Activated CD8-positive, alpha-beta memory T cell treated with anti-CD3 and anti-CD28 coated beads, Interleukin-2, amount 50 U/mL, for 1 hour (primary cell): ENCODE measurements around the gene ARFGAP2.
"Not testable (repeated sequence)": the region's sequence is repeated elsewhere in the genome, so short reads cannot be mapped to it uniquely, and the experiment has no call there.

Experiments
- DNase-seq: peaks from one replicate; pipeline ENCODE4 v3.0.0-alpha.2; 2020; ENCODE audit errors: extremely low read depth

The ARFGAP2 gene

DNA sequence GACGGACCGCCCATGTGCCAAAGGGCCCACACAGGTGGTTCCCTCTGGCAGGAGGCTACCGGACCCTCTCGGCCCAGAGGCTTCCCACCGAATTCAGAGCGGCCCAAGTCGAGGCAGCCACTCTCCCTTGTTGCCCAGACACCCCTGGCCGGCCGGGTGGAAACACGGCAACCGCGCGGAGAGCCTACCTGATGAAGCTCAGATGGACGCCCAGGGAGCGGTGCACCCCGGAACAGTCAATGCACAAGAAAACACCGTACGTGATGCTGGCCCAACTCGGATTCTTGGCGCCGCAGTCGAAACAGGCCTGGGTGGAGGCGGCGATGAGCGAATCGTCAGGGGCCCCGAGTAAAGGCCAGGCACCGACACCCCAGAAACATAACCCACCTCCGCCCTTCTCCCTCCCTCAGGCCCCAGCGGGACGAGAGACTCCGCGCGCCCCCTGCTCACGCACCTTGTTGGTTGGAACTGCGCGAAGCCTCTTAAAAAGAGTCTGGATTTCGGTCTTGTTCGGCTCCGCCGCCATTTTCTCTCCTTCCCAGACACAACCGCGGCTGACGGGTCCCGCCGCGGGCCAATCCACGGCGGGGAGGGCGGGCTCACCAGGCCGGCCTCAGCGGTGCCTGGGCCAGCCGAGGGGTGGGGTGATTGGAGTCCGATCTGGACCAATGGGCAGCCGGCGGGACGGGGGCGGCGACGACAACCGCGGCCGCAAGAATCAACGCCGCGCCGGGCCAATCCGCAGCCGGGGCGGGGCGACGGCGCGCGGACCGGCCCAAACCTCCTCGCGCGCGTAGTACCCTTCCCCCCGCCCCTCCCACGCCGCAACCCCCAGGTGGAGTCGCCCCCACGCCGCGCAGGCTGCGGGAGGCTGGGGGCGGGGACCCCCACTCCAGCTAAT is at the start of gene ARFGAP2:
ARFGAP2 (minus strand) TSS at position 552 of the 901 bp plus-strand sequence; CDS start at position 526, 26 bp downstream.
- peak; percentile 83 for DNase-seq

DNA sequence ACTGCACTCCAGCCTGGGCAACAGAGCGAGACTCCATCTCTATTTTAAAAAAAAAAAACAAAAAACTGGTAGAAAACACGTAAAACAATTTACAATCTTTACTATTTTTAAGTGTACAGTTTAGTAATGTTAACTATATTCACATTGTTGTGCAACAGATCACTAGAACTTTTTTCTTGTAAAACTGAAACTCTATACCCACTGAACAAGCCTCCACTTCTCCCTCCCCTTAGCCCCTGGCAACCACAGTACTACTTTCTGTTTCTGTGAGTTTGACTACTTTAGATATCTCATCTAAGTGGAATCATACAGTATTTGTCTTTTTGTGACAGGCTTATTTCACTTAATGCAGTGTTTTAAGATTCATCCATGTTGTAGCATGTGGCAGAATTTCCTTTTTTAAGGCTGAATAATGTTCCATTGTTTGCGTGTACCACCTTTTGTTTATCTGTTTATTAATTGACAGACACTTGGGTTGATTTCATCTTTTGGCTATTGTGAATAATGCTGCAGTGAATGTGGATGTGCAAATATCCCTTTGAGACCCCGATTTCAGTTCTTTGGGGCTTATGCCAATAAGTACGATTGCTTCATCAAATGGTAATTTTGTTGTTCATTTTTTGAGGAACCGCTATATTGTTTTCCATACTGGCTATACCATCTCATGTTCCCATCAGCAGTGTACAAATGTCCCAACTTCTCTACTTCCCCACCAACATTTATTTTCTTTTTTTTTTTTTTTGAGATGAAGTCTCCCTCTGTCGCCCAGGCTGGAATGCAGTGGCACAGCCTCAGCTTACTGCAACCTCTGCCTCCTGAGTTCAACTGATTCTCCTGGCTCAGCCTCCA is 49.1 kb upstream of the ARFGAP2 start:
- no peak for DNase-seq

DNA sequence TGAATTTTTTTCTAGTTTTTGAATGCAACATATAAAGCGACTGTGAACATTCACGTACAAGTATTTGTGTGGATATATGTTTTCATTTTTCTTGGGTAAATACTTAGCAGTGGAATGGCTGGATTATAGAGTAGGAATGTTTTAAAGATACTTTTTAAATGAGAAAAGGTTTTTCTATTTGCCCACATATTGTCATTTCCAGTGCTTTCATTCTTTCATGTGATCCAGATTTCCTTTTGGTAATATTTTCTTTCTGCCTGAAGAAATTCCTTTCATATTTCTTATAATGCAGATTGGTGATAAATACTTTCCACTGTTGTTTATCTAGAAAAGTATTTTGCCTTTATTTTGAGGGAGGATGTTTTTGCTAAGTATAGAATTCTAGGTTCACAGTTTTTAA is 46.0 kb upstream of the ARFGAP2 start:
- no peak for DNase-seq

DNA sequence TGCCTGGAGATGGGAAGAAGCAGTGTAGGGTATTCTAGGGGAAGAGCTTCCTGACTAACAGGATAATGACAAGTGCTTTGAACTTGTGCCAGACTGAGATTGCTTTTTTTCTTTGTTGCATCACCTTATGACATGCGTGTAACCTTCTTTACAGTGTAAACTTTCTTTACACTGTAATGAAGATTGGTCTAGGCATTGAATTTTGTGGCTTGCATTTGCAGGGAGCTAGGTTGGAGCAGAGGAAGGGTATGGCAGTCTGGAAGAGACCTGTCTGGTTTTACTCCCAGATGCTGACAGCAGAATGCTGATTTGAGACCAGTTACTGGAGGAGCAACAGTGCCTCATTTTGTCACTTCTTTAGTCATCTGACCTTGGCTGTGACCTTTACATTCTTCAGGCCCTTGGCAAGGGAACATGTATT is 43.7 kb upstream of the ARFGAP2 start:
- no peak for DNase-seq

GRCh38 chr11:47216121-47216798 is 39.6 kb upstream of the ARFGAP2 start:
- DNase-seq = no peak

GRCh38 chr11:47215366-47215910 is 38.8 kb upstream of the ARFGAP2 start:
- no peak for DNase-seq

DNA sequence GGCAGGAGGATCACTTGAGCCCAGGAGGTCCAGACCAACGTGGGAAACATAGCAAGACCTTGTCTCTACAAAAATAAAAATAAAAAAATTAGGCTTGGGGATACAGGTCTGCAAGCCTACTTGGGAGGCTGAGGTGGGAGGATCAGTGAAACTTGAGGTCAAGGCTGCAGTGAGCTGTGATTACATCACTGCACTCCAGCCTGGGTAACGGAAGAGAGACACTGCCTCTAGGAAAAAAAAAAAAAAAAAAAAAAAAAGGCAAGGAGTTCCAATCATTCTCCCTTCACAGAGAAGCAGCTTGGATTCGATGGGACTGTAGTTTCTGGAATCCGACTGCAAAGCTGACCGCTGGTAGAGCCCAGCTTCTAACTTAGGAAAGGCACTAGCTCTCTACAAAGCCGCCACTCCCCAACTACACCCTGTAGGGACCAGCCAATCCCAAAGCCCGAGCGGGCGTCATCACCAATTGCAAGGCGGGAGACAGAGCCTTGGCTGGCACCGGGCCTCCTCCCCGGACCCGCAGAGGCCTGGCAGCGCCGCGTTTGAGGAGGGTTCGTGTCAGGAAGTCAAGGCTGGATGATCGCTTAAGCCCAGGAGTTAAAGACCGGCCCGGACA is 37.4 kb upstream of the ARFGAP2 start:
- peak; percentile 57 for DNase-seq

DNA sequence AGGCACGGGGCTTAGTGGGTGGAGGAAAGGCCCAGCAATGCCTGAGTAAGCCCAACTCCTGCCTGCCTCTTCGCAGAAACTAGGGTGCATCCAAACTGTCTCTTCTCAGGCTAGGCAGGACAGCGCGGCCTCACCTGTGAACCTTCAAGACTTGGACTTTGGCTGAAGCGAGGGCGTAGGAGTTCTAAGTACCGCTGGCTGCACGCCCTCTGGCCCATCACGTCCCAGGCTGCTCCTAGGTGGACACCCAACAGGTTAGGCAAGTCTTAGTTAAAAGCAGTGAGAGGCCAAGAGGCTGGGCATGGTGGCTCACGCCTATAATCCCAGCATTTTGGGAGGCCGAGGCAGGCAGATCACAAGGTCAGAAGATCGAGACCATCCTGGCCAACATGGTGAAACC is 36.3 kb upstream of the ARFGAP2 start:
- no peak for DNase-seq

DNA sequence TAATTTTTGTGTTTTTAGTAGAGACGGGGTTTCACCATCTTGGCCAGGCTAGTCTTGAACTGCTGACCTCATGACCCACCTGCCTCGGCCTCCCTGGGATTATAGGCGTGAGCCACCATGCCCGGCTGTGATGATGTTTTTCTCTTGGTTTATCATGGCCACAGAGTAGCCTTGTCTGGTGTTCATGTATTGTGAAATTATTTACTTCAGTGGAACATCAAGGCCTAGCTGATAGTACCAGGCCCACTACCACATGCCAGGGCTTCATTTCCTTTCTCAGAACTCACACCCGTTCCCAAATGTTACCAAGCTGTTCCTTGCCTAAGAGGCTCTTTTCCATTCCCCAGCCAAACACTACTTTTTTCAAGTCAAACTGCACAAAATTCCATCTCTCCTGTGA is 31.9 kb upstream of the ARFGAP2 start:
- no peak for DNase-seq

DNA sequence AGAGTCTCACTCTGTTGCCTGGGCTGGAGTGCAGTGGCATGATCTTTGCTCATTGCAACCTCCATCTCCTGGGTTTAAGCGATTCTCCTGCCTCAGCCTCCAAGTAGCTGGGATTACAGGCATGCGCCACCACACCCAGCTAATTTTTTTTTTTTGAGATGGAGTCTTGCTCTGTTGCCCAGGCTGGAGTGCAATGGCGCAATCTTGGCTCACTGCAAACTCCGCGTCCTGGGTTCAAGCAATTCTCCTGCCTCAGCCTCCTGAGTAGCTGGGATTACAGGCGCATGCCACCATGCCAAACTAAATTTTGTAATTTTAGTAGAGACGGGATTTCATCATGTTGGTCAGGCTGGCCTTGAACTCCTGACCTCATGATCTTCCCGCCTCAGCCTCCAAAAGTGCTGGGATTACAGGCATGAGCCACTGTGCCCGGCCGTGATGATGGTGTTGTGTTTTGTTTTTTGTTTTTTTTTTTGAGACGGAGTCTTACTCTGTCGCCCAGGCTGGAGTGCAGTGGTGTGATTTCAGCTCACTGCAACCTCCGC is 31.4 kb upstream of the ARFGAP2 start:
- not testable (repeated sequence) for DNase-seq

- no peak for DNase-seq
Observed at GRCh38 chr11:47207459-47207858, 30.8 kb upstream of the ARFGAP2 start.

DNA sequence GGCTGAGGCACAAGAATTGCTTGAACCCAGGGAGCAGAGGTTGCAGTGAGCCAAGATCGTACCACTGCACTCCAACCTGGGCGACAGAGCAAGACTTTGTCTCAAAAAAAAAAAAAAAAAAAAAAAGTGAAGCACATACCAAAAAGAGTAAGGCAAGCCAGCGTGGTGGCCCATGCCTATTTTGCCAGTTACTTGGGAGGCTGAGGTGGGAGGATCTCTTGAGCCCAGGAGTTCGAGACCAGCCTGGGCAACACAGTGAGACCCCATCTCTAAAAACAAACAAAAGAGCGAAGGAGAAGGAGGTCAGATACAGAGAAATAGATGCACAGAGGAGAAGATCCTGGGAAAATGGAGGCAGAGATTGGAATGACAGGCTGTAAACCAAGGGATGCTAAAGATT is 29.9 kb upstream of the ARFGAP2 start:
- DNase-seq = not testable (repeated sequence)

DNA sequence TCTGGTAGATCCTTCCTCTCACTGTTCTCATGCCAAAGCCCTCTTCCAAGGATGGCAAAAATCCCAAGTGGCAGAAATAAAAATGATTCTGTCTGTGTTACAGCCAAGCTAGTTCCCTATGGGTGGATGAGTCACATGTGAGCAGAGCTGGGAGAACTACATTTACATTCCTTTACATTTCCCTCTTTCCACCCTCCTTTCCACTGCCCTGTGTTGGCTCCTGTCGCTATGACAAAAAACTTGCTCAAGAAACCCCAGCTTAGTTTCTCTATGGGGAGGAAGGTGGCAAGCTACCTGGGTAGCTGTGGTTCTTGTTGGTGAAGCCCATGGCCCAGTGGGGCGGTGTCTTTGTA is 27.9 kb upstream of the ARFGAP2 start:
- no peak for DNase-seq

DNA sequence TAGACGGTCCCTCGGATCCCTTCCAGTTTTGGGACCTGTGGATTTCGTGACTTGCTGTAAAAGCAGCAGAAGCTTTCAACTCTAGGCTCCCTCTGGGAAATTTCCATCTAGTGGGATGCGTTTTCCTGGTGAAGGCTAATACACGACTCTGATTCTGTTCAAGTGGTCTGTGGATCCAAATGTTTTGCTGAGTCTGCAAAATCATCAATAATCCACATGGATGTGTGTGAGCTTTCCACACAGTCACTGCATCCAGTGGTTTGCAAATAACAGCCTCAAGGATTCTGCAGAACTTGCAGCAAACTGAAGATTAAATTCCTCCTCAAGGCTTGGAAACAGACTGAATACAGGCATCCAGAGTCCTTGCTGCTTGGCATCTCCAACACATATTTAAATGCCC is 25.9 kb upstream of the ARFGAP2 start:
- DNase-seq = no peak

DNA sequence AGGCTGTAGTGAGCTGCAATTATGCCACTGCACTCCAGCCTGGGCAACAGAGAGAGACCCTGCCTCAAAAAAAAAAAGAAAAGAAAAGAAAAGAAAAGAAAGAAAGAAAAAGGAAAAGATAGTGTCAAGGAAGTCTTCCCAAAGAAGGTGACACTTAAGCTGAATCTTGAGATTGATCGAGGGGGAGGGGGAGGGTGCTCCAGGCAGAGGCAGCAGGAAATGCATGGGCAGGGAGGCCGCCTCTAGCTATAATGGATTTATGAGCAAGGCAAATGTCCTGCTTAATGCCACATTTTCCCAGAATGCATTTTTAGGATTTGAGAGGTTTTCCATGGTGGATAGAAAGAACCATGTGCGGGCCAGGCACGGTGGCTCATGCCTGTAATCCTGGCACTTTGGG is 24.3 kb upstream of the ARFGAP2 start:
- no peak for DNase-seq

- DNase-seq = not testable (repeated sequence)
Observed at GRCh38 chr11:47198161-47198560, 21.5 kb upstream of the ARFGAP2 start.

- DNase-seq = no peak
Observed at GRCh38 chr11:47192111-47192510, 15.4 kb upstream of the ARFGAP2 start.

DNA sequence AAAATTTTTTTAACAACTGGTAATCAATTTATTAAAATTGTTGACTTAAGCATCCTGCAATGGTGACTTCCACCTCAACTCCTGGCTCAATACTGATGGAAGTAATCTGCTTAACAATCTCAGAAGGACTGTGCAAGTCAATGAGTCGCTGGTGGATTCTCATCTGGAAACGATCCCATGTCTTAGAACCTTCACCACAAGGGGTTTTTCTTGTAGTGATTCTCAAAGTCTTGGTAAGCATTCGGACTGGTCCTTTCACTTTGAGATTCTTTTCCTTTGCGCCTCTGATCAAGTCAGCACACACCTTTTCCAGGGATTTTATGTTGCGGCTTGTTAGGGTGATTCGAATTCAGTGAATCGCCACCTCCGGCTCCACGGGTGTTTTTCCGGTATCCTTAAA is 14.5 kb upstream of the ARFGAP2 start:
- not testable (repeated sequence) for DNase-seq

- no peak for DNase-seq
Observed at GRCh38 chr11:47189100-47189834, 12.6 kb upstream of the ARFGAP2 start.

GRCh38 chr11:47188259-47188658 is 11.6 kb upstream of the ARFGAP2 start:
- DNase-seq = no peak
